Measurements from ENCODE around the gene SMIM38. TPM values are rescaled to one million over a fixed set of nuclear protein-coding genes. Genes with fewer than 3 reads are reported as not detected.

The SMIM38 gene
- total RNA-seq, 1 experiment from 2014 or later: 0.54 TPM

DNA sequence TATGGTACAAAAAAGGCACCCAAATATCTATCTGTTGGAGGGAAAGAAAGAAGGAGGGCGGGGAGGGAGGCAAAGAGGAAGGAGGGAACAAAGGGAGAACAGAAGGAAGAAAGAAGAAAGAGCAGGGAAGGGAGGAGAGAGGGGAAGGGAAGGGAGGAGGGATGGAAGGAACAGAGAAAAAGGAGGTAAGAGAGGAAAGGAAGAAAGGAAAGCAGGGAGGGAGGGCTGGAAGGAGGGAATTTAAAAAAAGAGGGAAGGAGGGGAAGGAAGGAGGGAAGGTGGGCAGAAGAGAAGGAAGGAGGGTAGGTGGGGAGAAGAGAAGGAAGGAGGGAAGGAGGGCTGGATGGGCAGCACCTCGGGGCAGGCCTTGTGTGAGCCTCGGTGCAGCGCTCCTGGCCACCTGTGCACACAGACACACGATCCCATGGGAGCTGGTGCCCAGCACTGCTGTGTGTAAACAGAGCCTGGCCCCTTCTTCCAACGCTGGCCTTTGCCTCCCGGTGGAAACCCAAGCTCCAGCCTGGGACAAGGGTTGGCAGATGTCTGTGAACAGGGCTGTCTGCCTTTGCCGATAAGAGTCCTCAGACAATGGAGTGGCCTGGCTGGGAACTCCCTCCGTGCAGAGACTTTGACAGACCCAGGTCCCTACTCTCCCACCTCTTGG is 23.2 kb downstream of the SMIM38 start:
- no peak overlapping the region for H3K4me3 ChIP-seq (replicated peaks in 1 of 2; ENCODE audit: low read depth in 1 of 2, low read length in 2 of 2)
- H3K9me2 ChIP-seq (ENCODE audit: insufficient read depth): no peaks in the 10 kb centered on the region
- TF ChIP-seq ZNF274 (IDR thresholded peaks at IDR 0.05; ENCODE audit: low read depth, low read length) (no peak), SP1 (IDR thresholded peaks at IDR 0.05; ENCODE audit: low read depth) (no peak), CEBPB (IDR thresholded peaks at IDR 0.05; ENCODE audit: low read depth) (no peak)
- TF ChIP-seq, protein P1, sequence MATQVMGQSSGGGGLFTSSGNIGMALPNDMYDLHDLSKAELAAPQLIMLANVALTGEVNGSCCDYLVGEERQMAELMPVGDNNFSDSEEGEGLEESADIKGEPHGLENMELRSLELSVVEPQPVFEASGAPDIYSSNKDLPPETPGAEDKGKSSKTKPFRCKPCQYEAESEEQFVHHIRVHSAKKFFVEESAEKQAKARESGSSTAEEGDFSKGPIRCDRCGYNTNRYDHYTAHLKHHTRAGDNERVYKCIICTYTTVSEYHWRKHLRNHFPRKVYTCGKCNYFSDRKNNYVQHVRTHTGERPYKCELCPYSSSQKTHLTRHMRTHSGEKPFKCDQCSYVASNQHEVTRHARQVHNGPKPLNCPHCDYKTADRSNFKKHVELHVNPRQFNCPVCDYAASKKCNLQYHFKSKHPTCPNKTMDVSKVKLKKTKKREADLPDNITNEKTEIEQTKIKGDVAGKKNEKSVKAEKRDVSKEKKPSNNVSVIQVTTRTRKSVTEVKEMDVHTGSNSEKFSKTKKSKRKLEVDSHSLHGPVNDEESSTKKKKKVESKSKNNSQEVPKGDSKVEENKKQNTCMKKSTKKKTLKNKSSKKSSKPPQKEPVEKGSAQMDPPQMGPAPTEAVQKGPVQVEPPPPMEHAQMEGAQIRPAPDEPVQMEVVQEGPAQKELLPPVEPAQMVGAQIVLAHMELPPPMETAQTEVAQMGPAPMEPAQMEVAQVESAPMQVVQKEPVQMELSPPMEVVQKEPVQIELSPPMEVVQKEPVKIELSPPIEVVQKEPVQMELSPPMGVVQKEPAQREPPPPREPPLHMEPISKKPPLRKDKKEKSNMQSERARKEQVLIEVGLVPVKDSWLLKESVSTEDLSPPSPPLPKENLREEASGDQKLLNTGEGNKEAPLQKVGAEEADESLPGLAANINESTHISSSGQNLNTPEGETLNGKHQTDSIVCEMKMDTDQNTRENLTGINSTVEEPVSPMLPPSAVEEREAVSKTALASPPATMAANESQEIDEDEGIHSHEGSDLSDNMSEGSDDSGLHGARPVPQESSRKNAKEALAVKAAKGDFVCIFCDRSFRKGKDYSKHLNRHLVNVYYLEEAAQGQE (IDR thresholded peaks at IDR 0.05; ENCODE audit: low read depth): no peak
- TF ChIP-seq, protein P2, sequence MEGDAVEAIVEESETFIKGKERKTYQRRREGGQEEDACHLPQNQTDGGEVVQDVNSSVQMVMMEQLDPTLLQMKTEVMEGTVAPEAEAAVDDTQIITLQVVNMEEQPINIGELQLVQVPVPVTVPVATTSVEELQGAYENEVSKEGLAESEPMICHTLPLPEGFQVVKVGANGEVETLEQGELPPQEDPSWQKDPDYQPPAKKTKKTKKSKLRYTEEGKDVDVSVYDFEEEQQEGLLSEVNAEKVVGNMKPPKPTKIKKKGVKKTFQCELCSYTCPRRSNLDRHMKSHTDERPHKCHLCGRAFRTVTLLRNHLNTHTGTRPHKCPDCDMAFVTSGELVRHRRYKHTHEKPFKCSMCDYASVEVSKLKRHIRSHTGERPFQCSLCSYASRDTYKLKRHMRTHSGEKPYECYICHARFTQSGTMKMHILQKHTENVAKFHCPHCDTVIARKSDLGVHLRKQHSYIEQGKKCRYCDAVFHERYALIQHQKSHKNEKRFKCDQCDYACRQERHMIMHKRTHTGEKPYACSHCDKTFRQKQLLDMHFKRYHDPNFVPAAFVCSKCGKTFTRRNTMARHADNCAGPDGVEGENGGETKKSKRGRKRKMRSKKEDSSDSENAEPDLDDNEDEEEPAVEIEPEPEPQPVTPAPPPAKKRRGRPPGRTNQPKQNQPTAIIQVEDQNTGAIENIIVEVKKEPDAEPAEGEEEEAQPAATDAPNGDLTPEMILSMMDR (IDR thresholded peaks at IDR 0.05 in 2 of 3, conservative IDR thresholded peaks at IDR 0.05 in 1 of 3; ENCODE audit: borderline replicate concordance in 1 of 3, insufficient read depth in 1 of 3, low read depth in 2 of 3, low read length in 2 of 3): no peak
- no peak overlapping the region for H3K4me2 ChIP-seq (ENCODE audit: low read length)
- BruUV-seq (replicated peaks): no TSS peak
- no peak overlapping the region for H3K27ac ChIP-seq (ENCODE audit: low read depth, low read length)
- H4K20me1 ChIP-seq (ENCODE audit: insufficient read depth): no peaks in the 10 kb centered on the region
- H3K36me3 ChIP-seq (ENCODE audit: control insufficient read depth in 1 of 2, insufficient read depth in 2 of 2, low read length in 2 of 2): no peaks in the 10 kb centered on the region
- ChIA-PET POLR2A (no interaction called here), CTCF (no interaction called here), RAD21 (ENCODE audit: low non-redundant PET in 1 of 2, low total read pairs in 2 of 2, uncharacterized antibody in 2 of 2, unreplicated experiment in 2 of 2) (no interaction called here)
- no peak overlapping the region for H3K9ac ChIP-seq (ENCODE audit: low read length)
- no peaks in the 10 kb centered on the region for H3K27me3 ChIP-seq (ENCODE audit: insufficient read depth, low read length)
- H3K9me3 ChIP-seq (ENCODE audit: control insufficient read depth in 1 of 2, insufficient read depth in 1 of 2, low read depth in 1 of 2, low read length in 2 of 2): peaks cover 0 to 3% of the 10 kb centered on the region in 2 experiments; a peak in 1 of 4 replicates
- H2AFZ ChIP-seq (ENCODE audit: low read depth, low read length, poor library complexity, severe bottlenecking): no peak overlapping the region
- no peaks in the 10 kb centered on the region for H3K79me2 ChIP-seq (ENCODE audit: insufficient read depth, low read length)
- intact Hi-C loops (cut with micrococcal nuclease): no loop called here
- ATAC-seq: no peak
- no peak for DNase-seq (ENCODE audit: low read depth, low spot score)
- no peaks in the 10 kb centered on the region for H3K4me1 ChIP-seq (ENCODE audit: control insufficient read depth in 1 of 2, insufficient read depth in 2 of 2, low read length in 2 of 2)
